Spleen (tissue), 7 donors: ENCODE measurements around the gene NTNG1.

Experiments
- POLR2A ChIP-seq, 3 donors: fragments of 450-650 bp; IDR thresholded peaks; one replicate each; pipeline ENCODE4 v1.5.1; 2017; ENCODE audit warnings: antibody characterized with exemption in 3 of 3, mild to moderate bottlenecking in 1 of 3
- POLR2AphosphoS5 ChIP-seq, 3 donors: sonication (generic); formaldehyde crosslinking; IDR thresholded peaks; one replicate each; pipeline ENCODE4 v1.5.1; 2017; ENCODE audit warnings: antibody characterized with exemption in 3 of 3
- TF ChIP-seq, protein P1 (sequence below), 11 experiments: fragments of 200-600 bp in 7 of 11; fragments of 450-650 bp in 4 of 11; sonication (generic) in 4 of 11; IDR thresholded peaks in 8 of 11; conservative IDR thresholded peaks in 3 of 11; 1 replicate in 7 of 11; 2 replicates in 4 of 11; pipeline versions ENCODE4 v1.4.0 to v1.8.0; 2016 to 2021; ENCODE audit warnings: antibody characterized with exemption in 11 of 11, inconsistent platforms in 4 of 11, mild to moderate bottlenecking in 1 of 11
- donor health status: DM: no; HTN: no; CAD: no; lungs with moderate emphysema.
- donor health status: DM: no; HTN: no; CAD: no.
- donor health status: DM: no; HTN: no; CAD: no.

DNA sequence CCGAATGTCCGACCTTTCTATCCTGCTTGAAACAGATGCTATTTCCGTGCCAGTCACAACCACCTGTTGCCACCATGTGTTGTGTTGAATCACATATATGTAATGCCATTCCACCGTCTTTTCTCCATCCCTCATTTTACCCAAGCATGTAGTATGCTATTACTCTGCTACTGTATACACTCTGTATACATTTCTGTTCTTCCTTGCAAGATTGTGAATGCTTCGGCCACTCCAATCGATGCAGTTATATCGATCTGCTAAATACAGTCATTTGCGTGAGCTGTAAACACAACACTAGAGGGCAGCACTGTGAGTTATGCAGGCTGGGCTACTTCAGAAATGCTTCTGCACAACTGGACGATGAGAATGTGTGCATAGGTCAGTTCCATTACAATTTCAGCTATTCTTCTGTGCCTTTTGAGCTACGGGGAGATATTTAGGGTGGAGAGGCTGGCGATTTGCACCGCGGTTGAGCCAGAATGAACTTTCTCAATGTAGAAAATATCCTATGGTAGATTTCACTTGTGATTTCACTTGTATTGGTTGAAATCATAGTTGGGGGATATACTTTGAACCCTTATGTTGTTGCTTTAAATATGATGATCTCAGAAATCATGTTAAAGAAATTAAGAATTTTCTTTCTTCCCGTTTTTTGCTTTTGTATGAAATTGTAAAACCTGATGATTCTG is 289.8 kb downstream of the NTNG1 start:
- TF ChIP-seq POLR2AphosphoS5 (IDR thresholded peaks at IDR 0.05), result no peak
- TF ChIP-seq, protein P1, sequence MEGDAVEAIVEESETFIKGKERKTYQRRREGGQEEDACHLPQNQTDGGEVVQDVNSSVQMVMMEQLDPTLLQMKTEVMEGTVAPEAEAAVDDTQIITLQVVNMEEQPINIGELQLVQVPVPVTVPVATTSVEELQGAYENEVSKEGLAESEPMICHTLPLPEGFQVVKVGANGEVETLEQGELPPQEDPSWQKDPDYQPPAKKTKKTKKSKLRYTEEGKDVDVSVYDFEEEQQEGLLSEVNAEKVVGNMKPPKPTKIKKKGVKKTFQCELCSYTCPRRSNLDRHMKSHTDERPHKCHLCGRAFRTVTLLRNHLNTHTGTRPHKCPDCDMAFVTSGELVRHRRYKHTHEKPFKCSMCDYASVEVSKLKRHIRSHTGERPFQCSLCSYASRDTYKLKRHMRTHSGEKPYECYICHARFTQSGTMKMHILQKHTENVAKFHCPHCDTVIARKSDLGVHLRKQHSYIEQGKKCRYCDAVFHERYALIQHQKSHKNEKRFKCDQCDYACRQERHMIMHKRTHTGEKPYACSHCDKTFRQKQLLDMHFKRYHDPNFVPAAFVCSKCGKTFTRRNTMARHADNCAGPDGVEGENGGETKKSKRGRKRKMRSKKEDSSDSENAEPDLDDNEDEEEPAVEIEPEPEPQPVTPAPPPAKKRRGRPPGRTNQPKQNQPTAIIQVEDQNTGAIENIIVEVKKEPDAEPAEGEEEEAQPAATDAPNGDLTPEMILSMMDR (IDR thresholded peaks at IDR 0.05 in 8 of 11, conservative IDR thresholded peaks at IDR 0.05 in 3 of 11), result peak in 10 of 11 experiments; percentile 29 to 65 (median 56)
- no peak for TF ChIP-seq POLR2A (IDR thresholded peaks at IDR 0.05)
